GM19468 (cell line): ENCODE measurements around the gene ERGIC1.
"Not testable (repeated sequence)": the region's sequence is repeated elsewhere in the genome, so short reads cannot be mapped to it uniquely, and the experiment has no call there.

Experiments used
- ATAC-seq: cut with Tn5 transposase; IDR thresholded peaks from one replicate; pipeline ENCODE4 v1.9.1; 2021; ENCODE audit warnings: mild to moderate bottlenecking, moderate library complexity, moderate number of reproducible peaks; ENCODE audit not compliant: unreplicated experiment; ENCODE audit errors: extremely low read depth

Gene ERGIC1

DNA sequence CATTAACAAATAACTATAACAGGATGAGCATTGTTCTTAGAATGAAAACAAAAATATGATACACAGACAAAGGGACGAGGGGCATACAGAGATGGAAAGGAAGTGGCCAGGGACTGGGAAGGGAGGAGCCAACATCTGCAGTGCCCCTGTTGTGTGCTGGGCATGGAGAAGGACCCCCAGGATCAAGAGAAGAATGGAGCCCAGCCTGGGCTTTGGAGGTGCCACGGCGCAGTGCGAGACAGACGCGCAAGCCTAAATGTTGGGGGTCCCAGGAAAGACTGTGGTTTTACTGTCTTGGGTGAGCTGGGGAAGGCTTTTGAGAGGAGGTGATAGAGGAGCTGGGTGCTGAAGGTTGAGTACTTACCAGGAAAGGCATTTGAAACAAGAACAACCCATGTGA, 34.6 kb upstream of the ERGIC1 start:
- no peak for ATAC-seq

- no peak for ATAC-seq
Measured at GRCh38 chr5:172800088-172800551, 33.9 kb upstream of the ERGIC1 start.

DNA sequence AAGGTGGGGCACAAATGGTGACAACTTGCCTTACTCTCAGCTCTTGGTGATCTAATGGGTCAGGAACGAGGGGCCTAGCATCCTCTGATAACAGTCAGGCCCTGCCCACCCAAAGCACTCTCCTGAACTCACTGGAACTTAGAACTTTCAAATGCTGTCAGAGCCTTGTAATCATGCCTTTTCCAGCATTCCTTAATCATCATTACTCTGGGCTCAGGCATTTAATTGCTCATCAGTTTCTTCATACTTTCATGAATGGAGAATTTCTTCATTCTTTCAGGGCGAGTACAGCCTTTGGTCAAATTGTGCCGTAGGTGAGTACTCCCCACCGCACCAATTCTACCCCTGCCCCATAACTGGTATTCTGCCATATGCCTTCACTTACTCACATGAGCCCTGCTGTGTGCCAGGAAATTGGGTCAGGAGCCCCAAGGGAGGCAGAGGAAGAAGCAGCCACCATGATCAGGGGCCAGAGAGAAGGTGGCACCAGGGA, 32.8 kb upstream of the ERGIC1 start:
- ATAC-seq: no peak

DNA sequence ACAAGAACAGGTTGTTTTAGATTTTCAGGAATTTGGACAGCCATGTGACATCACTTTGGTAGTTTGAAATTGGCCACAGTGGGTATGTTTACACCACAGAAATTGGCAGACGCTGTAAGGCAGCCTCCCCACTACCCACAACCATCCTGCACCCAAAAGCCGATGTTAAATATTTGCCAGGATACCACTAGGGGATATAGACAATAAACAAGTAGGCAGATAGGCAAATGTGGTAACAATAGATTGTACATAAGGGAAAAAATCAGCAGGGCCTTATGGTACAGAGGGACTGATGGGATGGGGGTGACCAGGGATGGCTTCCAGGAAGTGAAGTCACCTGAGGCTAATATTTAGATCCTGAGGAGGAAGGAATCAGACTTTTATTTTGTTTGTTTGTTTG, 31.9 kb upstream of the ERGIC1 start:
- ATAC-seq: no peak

DNA sequence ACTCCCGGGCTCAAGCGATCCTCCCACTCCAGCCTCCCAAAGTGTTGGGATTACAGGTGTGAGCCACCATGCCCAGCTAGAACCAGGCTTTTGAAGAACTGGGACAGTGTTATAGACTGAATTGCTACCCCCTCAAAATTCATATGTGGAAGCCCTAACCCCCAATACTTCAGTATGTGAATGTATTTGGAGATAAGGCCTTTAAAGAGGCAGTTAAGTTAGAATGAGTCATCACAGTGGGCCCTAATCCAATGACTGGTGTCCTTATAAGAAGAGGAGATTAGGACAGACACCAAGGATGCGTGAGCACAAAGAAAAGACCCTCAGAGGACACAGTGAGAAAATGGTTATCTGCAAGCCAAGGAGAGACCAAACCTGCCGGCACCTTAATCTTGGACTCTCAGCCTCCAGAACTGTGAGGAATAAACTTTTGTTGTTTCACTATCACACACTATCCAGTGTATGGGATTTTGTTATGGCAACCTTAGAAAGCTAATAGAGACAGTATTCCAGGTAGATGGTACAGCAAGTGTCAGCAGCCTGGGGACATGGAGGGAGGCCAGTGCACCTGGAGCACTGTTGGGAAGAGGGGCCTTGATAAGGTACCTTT, 31.4 kb upstream of the ERGIC1 start:
- ATAC-seq: no peak

DNA sequence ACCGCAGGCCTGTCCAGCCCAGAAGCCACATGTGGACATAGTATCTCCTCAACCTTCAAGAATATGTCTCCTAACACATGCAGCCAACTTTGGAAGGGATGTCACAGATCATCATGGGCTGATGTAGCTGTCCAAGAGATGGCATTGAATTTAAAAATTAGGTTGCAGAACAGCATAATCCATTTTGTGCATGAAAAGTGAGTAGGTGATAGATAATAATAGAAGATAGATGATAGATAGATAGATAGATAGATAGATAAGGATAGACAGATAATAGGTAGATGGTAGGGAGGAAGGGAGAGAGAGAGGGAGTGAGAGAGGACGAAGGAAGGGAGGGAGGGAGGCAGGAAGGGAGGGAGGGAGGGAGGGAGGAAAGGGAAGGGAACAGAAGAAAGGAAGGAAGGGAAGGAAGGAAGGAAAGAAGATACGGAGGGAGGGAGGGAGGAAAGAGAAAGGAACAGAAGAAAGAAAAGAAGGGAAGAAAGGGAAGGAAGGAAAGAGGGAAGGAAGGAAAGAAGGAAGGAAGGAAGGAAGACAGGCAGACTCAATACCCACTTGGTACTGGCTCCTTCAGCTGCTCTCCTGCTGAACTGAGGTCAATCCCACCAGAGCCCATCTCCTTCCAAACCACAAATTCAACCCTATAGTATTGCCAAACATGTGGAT, 28.9 kb upstream of the ERGIC1 start:
- ATAC-seq: no peak

DNA sequence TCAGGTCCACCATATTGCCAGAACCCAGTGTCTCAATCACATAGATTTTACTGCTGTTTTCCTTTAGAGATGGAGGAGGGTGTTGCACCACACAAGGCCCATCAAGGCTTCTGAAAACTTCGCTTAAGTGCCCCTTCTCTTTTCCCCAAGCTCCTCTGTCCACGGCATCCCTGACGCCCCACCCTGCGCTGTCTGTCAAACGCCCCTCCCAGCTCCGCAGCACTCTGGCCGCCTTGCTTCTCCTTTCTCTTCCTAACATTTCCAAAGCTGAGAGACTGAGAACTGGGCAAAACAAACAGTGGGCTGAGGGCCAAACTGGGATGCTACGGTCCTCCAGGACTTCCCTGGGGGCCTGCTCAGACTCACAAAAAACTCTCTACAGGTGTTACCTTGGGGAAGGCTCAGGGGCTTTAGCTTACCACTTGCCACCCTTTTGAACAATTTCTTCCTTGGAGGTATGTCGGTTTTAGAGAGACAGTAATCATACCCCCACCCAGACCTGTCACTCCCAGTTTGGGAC, 28.3 kb upstream of the ERGIC1 start:
- no peak for ATAC-seq

DNA sequence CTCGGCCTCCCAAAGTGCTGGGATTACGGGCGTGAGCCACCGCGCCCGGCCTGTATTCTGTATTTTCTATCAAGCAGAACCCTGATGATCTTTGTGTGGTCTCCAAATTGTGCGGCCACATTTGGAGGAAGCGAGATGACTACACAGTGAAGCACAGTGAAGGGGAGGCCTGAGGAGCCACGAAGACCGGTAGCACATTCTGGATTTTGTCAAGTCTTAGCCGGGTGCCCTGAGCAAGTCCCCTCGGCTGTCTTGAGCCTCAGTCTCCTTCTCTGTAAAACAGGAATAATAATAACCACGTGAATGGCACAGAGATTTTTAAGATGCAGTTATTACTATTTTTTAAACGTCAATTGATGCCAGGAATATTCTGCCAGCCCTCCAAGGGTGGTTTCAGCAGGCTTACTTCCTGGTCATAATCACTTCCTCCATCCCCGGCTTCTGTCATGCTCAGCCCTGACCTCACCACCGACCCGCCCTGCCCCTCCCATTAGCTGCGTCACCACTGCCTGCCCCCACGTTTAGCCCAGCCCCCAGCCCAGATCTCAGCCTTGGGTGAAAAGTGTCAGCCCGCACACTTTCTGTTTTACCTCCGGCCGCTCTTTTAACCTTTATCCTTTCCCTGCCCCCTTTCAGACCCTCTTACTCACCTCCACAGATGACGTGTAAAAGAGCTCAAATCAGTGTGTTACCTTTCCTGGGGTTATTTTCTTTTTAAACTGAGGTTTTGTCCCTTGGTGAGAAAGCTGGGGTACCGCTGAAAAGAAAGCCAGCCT, 27.0 kb upstream of the ERGIC1 start:
- ATAC-seq: peak; percentile 63

DNA sequence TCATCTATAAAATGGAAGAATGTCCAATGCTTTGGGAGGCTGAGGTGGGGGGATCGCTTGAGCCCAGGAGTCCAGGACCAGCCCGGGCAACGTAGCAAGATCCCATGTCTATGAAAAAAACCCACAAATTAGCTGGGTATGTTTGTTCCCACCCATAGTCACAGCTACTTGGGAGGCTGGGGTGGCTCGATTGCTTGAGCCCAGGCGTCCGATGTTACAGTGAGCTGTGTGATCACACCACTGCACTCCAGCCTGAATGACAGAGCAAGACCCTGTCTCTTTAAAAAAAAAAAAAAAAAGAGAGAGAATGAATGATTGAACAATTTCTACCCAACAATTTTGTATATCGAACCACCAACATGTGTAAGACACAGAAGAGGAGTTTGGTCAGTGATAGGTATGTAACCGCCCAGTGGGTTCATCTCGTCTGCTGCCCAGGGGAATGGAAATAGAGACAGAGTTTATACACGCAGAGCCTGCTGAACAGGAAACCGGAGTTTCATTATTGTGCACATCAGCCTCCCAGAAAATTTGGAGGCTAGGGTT, 26.2 kb upstream of the ERGIC1 start:
- no peak for ATAC-seq

DNA sequence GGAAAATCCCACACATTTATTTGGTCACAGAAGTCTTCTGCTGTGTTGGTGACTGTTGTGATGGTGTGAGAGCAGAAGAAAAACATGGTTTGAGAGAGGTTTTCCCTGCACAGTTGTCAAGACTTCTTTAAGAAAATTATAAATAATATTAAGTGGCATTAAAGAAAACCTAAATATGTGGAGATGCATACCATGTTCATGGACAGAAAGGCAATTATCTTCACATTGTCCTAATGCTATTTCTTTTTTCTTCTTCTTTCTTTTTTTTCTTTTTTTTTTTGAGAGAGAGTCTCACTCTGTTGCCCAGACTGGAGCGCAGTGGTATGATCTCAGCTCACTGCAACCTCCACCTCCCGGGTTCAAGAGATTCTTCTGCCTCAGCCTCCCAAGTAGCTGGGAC, 24.3 kb upstream of the ERGIC1 start:
- ATAC-seq: no peak

GRCh38 chr5:172810996-172811395, 23.1 kb upstream of the ERGIC1 start:
- not testable (repeated sequence) for ATAC-seq

- no peak for ATAC-seq
Measured at GRCh38 chr5:172815631-172816030, 18.4 kb upstream of the ERGIC1 start.

DNA sequence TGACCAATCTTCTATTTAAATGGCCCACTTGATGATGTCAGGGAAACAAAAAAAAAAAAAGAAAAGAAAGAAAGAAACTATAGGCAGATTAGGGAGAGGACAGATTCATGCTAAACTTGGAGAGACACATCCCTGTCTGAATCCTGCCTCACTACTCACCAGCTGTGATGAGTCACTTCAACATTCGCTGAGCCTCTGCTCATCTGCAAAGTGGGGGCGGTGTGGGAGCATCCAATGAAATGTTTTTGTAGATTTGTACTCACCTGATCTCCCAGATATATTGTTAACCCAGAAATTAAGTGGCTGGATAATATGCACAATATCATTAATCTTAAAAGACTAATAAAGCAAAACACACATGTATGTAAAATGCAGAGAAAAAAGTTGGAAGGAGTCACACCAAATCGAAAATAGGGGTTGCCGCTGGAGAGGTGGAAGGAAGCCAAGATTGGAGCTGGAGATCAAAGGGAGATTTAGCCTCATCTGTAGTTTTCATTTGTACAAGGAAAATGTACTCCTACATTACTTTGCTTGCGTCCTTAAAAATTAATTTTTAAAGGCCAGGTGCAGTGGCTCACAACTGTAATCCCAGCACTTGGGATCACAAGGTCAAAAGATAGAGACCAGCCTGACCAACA, 17.0 kb upstream of the ERGIC1 start:
- no peak for ATAC-seq

DNA sequence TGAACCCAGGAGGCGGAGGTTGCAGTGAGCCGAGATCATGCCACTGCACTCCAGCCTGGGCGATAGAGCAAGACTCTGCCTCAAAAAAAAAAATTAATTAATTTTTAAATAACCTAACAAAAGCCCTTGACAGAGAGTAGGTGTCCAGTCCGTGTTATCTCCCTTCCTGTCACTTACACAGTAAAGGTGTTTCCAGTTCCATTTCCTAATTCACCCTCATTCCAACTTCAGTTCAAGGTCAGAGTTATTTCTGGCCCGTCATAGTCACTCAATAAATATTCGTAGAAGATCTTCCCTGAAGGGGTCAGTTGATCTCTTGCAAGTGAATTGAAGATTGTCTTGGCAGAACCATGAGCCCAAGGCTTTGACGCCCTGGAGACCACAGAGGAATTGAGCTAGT, 16.4 kb upstream of the ERGIC1 start:
- ATAC-seq: no peak

- no peak for ATAC-seq
Measured at GRCh38 chr5:172818081-172818480, 16.0 kb upstream of the ERGIC1 start.

GRCh38 chr5:172819569-172819968, 14.5 kb upstream of the ERGIC1 start:
- ATAC-seq: no peak

DNA sequence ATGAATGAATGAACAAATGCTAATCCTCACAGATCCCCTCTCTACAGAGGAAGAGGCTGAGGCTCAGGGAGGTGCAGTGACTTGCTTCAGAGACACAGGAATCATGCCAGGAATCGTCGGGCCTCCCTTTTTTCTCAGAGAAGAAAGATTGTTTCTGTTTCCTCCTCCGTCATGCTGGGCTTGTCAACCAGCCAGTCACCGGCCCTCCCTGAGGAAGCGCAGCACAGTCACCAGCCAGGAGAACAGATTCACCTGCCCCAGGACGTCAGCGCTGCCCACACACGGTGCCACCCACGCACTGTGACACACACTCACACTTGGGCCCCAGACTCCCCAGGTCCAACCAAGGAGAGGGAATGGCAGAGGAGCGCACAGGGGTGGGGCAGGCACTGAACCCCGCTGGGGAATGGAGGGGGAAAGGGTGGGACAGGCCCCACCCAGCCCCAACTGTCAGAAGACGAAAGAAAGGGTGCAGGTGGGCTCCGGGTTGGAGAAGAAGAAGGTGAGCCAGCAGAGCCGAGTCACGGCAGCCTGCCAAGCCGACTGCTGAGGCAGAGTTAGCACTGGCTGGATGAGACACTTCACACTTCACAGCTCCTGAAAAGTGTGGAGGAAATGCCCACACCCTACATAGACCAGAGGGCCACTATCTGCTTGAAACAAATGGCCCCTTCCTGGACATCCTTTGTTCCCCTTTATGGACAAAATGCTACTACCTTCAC, 13.8 kb upstream of the ERGIC1 start:
- ATAC-seq: no peak

DNA sequence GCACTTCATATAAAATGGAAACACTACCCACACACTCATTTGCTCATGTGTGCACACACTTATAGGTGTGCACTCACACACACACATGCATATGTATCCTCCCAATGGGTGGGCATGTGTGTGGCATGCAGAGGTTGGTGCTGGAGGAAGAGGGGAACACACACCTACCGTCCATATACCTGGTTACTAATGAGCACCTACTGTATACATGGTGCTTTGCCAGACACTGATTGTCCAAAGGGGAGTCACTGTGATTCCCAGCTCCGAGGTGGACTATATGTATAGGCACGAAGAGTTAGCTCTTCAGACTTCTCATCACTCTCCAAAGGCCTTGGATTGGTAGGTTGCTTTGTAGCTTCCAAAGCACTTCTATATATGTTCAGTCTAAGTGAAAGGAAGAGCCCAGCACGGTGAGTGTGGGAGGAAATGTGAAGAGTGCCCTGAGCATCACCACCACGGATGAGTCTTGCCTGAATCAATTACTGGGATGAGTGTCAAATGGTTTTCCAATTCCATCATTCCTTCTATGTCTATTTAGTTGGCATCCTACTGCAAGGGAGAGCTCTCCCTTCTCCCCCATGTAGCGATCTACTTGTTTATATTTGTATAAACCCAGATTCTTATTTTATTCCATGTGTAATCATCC, 12.6 kb upstream of the ERGIC1 start:
- ATAC-seq: no peak

DNA sequence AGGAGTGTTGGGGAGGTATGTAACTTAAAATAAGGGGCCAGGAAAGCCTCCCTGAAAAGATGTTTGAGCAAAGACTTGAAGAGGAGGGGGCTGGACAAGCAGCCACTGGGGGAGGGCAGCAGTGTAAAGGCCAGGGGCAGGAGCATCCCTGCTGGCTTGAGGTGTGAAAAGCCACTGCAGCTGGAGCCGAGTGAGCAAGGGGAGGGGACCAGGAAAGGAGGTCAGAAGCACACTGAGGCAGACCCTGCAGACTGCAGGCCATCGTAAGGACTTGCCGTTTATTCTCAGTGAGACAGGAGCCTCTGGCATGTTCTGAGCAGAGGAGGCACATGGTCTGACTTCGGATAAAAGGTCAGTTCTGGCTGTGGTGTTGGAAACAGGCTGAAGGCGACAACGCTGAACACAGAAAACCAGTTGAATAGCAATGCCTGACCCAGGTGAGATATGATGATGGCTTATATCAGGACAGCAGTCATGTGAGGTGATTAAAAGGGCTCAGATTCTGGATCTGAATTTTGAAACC, 10.2 kb upstream of the ERGIC1 start:
- ATAC-seq: no peak
